MM.1S (cell line): ENCODE measurements around the gene CNTN6.

ENCODE experiments used
- DNase-seq: peaks from one replicate; pipeline ENCODE4 v3.0.0-alpha.2; 2015
- H2AFZ ChIP-seq: fragments of 300-600 bp; sonication (generic); 2 replicates; pipeline ENCODE4 v1.6.0; 2016; ENCODE audit warnings: antibody characterized with exemption, low read length
- H3F3A ChIP-seq: fragments of 300-600 bp; sonication (generic); 2 replicates; pipeline ENCODE4 v1.6.1; 2016; ENCODE audit warnings: mild to moderate bottlenecking, antibody characterized with exemption, low read length, moderate library complexity, mixed read lengths; ENCODE audit not compliant: insufficient read depth
- H3K27ac ChIP-seq: fragments of 300-600 bp; sonication (generic); 2 replicates; pipeline ENCODE4 v1.5.1; 2016; ENCODE audit warnings: mild to moderate bottlenecking, low read length
- H3K27me3 ChIP-seq: fragments of 300-600 bp; sonication (generic); replicated peaks from 2 replicates; pipeline ENCODE4 v1.6.0; 2016; ENCODE audit warnings: low read length; ENCODE audit not compliant: insufficient read depth
- H3K36me3 ChIP-seq: fragments of 300-600 bp; sonication (generic); replicated peaks from 2 replicates; pipeline ENCODE4 v1.6.1; 2016; ENCODE audit warnings: mild to moderate bottlenecking, low read length, mixed read lengths; ENCODE audit not compliant: insufficient read depth
- H3K4me1 ChIP-seq: fragments of 300-600 bp; sonication (generic); 2 replicates; pipeline ENCODE4 v1.6.1; 2016; ENCODE audit warnings: low read length, mixed read lengths
- H3K4me2 ChIP-seq: fragments of 300-600 bp; sonication (generic); 2 replicates; pipeline ENCODE4 v1.6.0; 2016; ENCODE audit warnings: low read depth, low read length
- H3K4me3 ChIP-seq: fragments of 300-600 bp; sonication (generic); 2 replicates; pipeline ENCODE4 v1.5.1; 2016; ENCODE audit warnings: low read length, mixed read lengths
- H3K79me2 ChIP-seq: fragments of 300-600 bp; sonication (generic); 2 replicates; pipeline ENCODE4 v1.6.1; 2016; ENCODE audit warnings: mixed run types, low read length, mixed read lengths
- H3K9ac ChIP-seq: fragments of 300-600 bp; sonication (generic); 2 replicates; pipeline ENCODE4 v1.6.1; 2016; ENCODE audit warnings: low read length, mixed read lengths
- H3K9me2 ChIP-seq: fragments of 300-600 bp; sonication (generic); replicated peaks from 2 replicates; pipeline ENCODE4 v1.6.1; 2016; ENCODE audit warnings: mild to moderate bottlenecking, low read length, mixed read lengths; ENCODE audit not compliant: insufficient read depth
- H3K9me3 ChIP-seq: fragments of 300-600 bp; sonication (generic); replicated peaks from 2 replicates; pipeline ENCODE4 v1.6.1; 2016; ENCODE audit warnings: mild to moderate bottlenecking, low read length, mixed read lengths; ENCODE audit not compliant: insufficient read depth
- H4K20me1 ChIP-seq: fragments of 300-600 bp; sonication (generic); 2 replicates; pipeline ENCODE4 v1.6.1; 2016; ENCODE audit warnings: mild to moderate bottlenecking, low read length, moderate library complexity, mixed read lengths; ENCODE audit not compliant: insufficient read depth
- EZH2 ChIP-seq: fragments of 300-600 bp; sonication (generic); optimal IDR thresholded peaks from 2 replicates; pipeline ENCODE3; 2017; ENCODE audit warnings: low read depth, mild to moderate bottlenecking, antibody characterized with exemption, low read length, mixed read lengths
- EZH2phosphoT487 ChIP-seq: fragments of 300-600 bp; sonication (generic); IDR thresholded peaks from 2 replicates; pipeline ENCODE4 v1.6.1; 2018; ENCODE audit warnings: antibody characterized with exemption, low read length
- TF ChIP-seq, protein P1 (sequence below): fragments of 300-600 bp; sonication (generic); IDR thresholded peaks from 2 replicates; pipeline ENCODE4 v1.5.1; 2016; ENCODE audit warnings: antibody characterized with exemption, low read length, mixed read lengths

Gene CNTN6

DNA sequence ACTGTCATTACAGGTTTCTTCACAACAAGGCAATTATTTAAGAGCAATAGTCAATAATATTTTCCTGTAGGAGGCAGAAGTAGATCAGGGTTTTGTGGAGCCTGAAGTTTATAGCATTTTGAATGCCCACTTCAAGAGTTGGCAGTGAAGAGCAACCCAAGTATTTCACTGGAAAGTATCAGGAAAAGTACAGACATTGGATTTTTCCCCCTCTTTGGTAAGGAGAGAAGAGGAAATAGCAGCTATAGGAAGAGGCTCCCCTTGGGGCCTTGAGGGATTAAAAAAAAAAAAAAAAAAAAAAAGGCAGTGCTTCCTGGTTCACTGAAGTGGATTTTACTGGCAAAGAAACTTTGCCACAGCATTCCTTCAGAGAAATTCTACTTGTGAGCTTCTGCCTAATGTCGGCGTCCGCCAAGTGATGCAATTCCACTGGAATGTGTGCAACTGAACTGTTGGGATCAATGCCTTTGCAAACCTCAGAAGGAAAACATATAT lies 5.7 kb upstream of the CNTN6 start:
- no peaks in the 10 kb centered on the region for H3K9me2 ChIP-seq
- no peaks in the 10 kb centered on the region for H3K4me1 ChIP-seq
- no peaks in the 10 kb centered on the region for H3F3A ChIP-seq
- H4K20me1 ChIP-seq: no peaks in the 10 kb centered on the region
- no peaks in the 10 kb centered on the region for H3K36me3 ChIP-seq
- H3K27ac ChIP-seq: no peak overlapping the region
- H3K4me2 ChIP-seq: no peak overlapping the region
- TF ChIP-seq EZH2 (no peak), EZH2phosphoT487 (no peak)
- TF ChIP-seq, protein P1, sequence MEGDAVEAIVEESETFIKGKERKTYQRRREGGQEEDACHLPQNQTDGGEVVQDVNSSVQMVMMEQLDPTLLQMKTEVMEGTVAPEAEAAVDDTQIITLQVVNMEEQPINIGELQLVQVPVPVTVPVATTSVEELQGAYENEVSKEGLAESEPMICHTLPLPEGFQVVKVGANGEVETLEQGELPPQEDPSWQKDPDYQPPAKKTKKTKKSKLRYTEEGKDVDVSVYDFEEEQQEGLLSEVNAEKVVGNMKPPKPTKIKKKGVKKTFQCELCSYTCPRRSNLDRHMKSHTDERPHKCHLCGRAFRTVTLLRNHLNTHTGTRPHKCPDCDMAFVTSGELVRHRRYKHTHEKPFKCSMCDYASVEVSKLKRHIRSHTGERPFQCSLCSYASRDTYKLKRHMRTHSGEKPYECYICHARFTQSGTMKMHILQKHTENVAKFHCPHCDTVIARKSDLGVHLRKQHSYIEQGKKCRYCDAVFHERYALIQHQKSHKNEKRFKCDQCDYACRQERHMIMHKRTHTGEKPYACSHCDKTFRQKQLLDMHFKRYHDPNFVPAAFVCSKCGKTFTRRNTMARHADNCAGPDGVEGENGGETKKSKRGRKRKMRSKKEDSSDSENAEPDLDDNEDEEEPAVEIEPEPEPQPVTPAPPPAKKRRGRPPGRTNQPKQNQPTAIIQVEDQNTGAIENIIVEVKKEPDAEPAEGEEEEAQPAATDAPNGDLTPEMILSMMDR: peak; percentile 11; the same call in 1 of the 2 replicates
- no peaks in the 10 kb centered on the region for H3K27me3 ChIP-seq
- no peak overlapping the region for H3K4me3 ChIP-seq
- no peak overlapping the region for H2AFZ ChIP-seq
- no peak overlapping the region for H3K9ac ChIP-seq
- no peaks in the 10 kb centered on the region for H3K9me3 ChIP-seq
- H3K79me2 ChIP-seq: no peaks in the 10 kb centered on the region
- DNase-seq: peak; percentile 8

DNA sequence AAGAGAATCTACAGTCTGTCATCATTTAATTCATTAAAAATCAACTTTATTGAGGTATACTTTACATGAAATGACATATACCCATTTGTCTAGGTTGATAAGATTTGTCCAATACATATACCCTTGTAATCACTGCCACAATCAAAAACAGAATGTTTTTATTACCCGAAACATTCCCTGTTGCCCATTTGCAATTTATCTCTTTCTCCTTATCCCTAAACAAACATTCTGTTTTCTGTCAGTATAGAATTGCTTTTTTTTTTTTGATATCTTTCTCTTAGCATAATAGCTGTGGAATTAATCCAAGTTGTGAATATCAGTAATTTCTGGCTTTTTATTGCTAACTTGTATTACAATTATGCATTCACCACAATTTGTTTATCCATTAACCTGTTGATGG lies 4.3 kb upstream of the CNTN6 start:
- Histone ChIP-seq H3K27me3 (no peaks in the 10 kb centered on the region), H4K20me1 (no peaks in the 10 kb centered on the region), H3K9me3 (no peaks in the 10 kb centered on the region), H3K4me1 (no peaks in the 10 kb centered on the region), H3K9me2 (no peaks in the 10 kb centered on the region), H3K36me3 (no peaks in the 10 kb centered on the region), H3K4me2 (no peak overlapping the region), H3K79me2 (no peaks in the 10 kb centered on the region), H3K4me3 (no peak overlapping the region), H3K9ac (no peak overlapping the region), H2AFZ (no peak overlapping the region), H3F3A (no peaks in the 10 kb centered on the region), H3K27ac (no peak overlapping the region)
- DNase-seq: no peak
- TF ChIP-seq EZH2phosphoT487 (no peak), EZH2 (no peak)
- TF ChIP-seq, protein P1: no peak

DNA sequence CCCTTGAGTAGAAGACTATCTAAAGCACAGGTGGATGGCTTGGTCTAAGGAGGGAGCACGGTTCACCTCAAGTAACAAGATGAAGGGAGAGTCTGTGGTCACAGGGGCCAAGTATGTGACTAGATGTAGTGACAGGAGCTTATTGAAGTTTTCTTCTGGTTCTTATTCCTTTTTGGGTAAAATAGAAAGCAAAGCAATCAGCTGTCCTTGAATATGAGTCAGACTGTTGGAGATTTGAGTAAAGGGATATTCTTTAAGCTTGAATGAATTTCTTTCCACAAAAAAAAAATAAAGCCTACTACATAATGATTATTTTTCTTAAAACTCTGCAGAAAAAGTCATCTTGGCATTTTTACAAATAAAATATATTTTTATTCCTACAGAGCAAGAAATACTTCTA lies 1.5 kb upstream of the CNTN6 start:
- TF ChIP-seq, protein P1: no peak
- no peak for TF ChIP-seq EZH2phosphoT487
- no peak for TF ChIP-seq EZH2
- Histone ChIP-seq H3F3A (no peaks in the 10 kb centered on the region), H3K9me3 (no peaks in the 10 kb centered on the region), H3K4me2 (no peak overlapping the region), H3K9ac (no peak overlapping the region), H3K79me2 (no peaks in the 10 kb centered on the region), H3K27ac (no peak overlapping the region), H4K20me1 (no peaks in the 10 kb centered on the region), H3K4me1 (no peaks in the 10 kb centered on the region), H3K9me2 (no peaks in the 10 kb centered on the region), H3K4me3 (no peak overlapping the region), H3K27me3 (no peaks in the 10 kb centered on the region), H2AFZ (no peak overlapping the region), H3K36me3 (no peaks in the 10 kb centered on the region)
- DNase-seq: no peak
